A673 (cell line): ENCODE measurements around the gene PAK1IP1.

Experiments used
- CTCF ChIP-seq: fragments of 300-800, 200-600 bp; sonication (generic); conservative IDR thresholded peaks from 2 replicates; pipeline ENCODE4 v1.5.1; 2017; ENCODE audit warnings: low read depth, mild to moderate bottlenecking, antibody characterized with exemption, low read length, moderate library complexity, mixed read lengths
- EZH2 ChIP-seq: fragments of 200-600 bp; sonication (generic); IDR thresholded peaks from 2 replicates; pipeline ENCODE4 v1.6.1; 2017; ENCODE audit warnings: borderline replicate concordance, low read depth, mild to moderate bottlenecking, mixed read lengths, antibody characterized with exemption, low read length; ENCODE audit not compliant: poor library complexity, severe bottlenecking

GRCh38 chr6:10655508-10656055 lies 39.2 kb upstream of the PAK1IP1 start:
- TF ChIP-seq CTCF (no peak), EZH2 (no peak)
